Lower leg skin (tissue), 3 donors: Measurements from ENCODE around the gene NBEA.

ENCODE experiments used
- CTCF ChIP-seq, 3 donors: fragments of 450-650 bp; IDR thresholded peaks; one replicate each; pipeline ENCODE4 v1.5.1; 2016; ENCODE audit warnings: antibody characterized with exemption in 3 of 3, mild to moderate bottlenecking in 3 of 3, moderate library complexity in 2 of 3
- POLR2A ChIP-seq, 2 donors: fragments of 450-650 bp; IDR thresholded peaks; one replicate each; pipeline ENCODE4 v1.6.1; 2016 to 2017; ENCODE audit warnings: antibody characterized with exemption in 2 of 2, mild to moderate bottlenecking in 1 of 2, moderate library complexity in 1 of 2

GRCh38 chr13:35107535-35107934, 165.5 kb downstream of the NBEA start:
- no peak for TF ChIP-seq POLR2A (IDR thresholded peaks at IDR 0.05)
- no peak for TF ChIP-seq CTCF (IDR thresholded peaks at IDR 0.05)
